Measurements from ENCODE around the gene FETUB. TPM values are rescaled to one million over a fixed set of nuclear protein-coding genes. Genes with fewer than 3 reads are reported as not detected.

Gene FETUB
- total and polyA plus RNA-seq, 2 of the 4 experiments (the other 2 are of a cell fraction), result not detected

DNA sequence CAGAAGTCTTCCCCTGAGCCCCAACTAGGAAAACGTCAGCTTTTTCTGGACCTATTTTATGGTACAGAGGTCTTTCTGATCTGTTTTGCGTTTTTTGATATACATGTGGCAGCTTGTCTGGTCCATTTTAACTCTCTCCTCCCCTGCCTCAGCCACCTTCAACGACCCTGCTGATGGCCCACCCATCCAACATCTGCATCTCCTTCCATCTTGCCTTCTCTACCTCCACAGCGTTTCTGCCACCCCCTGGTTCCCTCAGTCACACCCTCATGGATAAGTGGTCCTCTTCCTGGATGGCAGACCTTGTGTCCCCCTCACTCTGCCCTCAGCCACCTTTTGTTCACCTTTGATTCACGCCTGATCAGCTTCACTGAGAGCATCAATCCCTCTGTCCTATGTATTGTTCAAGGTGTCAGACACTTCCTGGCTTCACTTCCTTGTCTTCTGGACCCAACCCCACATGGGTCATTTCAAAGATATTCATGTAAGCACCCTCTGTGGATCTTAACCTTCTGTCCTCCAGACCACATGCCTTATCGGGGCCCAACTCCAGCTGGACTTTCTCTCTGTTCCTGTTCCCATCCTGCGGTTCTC lies 13.8 kb upstream of the FETUB start:
- Histone ChIP-seq H2BK20ac (ENCODE audit: low read depth, low read length) (no peak overlapping the region), H3K4ac (ENCODE audit: low read depth, low read length) (no peak overlapping the region), H3K36me3 (ENCODE audit: control insufficient read depth, insufficient read depth, low read length) (no peaks in the 10 kb centered on the region), H2BK5ac (ENCODE audit: low read depth, low read length, poor library complexity, severe bottlenecking) (no peak overlapping the region), H3K27me3 (ENCODE audit: control insufficient read depth, insufficient read depth, low read length) (peaks cover 7% of the 10 kb centered on the region), H3K4me2 (ENCODE audit: low read depth, low read length) (no peak overlapping the region), H2BK120ac (ENCODE audit: low read depth, low read length) (no peak overlapping the region), H3K56ac (ENCODE audit: extremely low read depth, insufficient read depth, low read length) (no peak overlapping the region), H3K79me1 (ENCODE audit: low read depth in 1 of 2, low read length in 2 of 2) (no peaks in the 10 kb centered on the region), H3K27ac (ENCODE audit: insufficient read depth, low read length) (no peak overlapping the region), H3K14ac (replicated peaks; ENCODE audit: low read depth, low read length) (no peak overlapping the region), H3K9me3 (ENCODE audit: control insufficient read depth, insufficient read depth, low read length) (no peaks in the 10 kb centered on the region), H3K9ac (ENCODE audit: low read depth, low read length) (no peak overlapping the region), H3K23ac (ENCODE audit: low read depth, low read length) (no peak overlapping the region), H3K9me1 (ENCODE audit: insufficient read depth, low read length) (no peaks in the 10 kb centered on the region), H4K91ac (ENCODE audit: insufficient read depth, low read depth, low read length) (no peak overlapping the region), H3K18ac (ENCODE audit: low read depth, low read length) (no peak overlapping the region), H3K4me3 (ENCODE audit: insufficient read depth, low read depth, low read length) (no peak overlapping the region), H2BK15ac (ENCODE audit: low read depth, low read length) (no peak overlapping the region), H2AFZ (replicated peaks; ENCODE audit: low read length, poor library complexity) (no peak overlapping the region), H4K20me1 (ENCODE audit: insufficient read depth, low read length) (no peaks in the 10 kb centered on the region), H3K4me1 (ENCODE audit: control insufficient read depth, insufficient read depth, low read length) (no peaks in the 10 kb centered on the region), H2AK9ac (replicated peaks; ENCODE audit: low read depth, low read length, poor library complexity) (no peak overlapping the region), H2AK5ac (ENCODE audit: low read depth, low read length) (no peak overlapping the region), H4K5ac (ENCODE audit: low read depth, low read length) (no peak overlapping the region), H4K8ac (ENCODE audit: low read depth in 2 of 2, low read length in 2 of 2) (no peak overlapping the region)
- no peak for ATAC-seq (ENCODE audit: low read depth)
- ChIA-PET CTCF (interaction anchor here (1.7 kb wide), 1 partner anchor 9 kb away, joined by 7 read pairs; no protein-coding TSS in a partner anchor), POLR2A (ENCODE audit: unreplicated experiment) (no interaction called here)
- no TSS peak for BruUV-seq (replicated peaks)
- DNase-seq, result no peak
- TF ChIP-seq CHD1 (IDR thresholded peaks at IDR 0.05; ENCODE audit: low read depth, low read length), result no peak
- TF ChIP-seq CEBPB (IDR thresholded peaks at IDR 0.05; ENCODE audit: low read depth, low read length), result no peak
- no peak for TF ChIP-seq RAD21 (IDR thresholded peaks at IDR 0.05; ENCODE audit: low read length)
- no peak for TF ChIP-seq MAFK (IDR thresholded peaks at IDR 0.05; ENCODE audit: low read depth, low read length)
- TF ChIP-seq FOS (IDR thresholded peaks at IDR 0.05; ENCODE audit: low read depth, low read length), result no peak
- no peak for TF ChIP-seq SMC3 (IDR thresholded peaks at IDR 0.05; ENCODE audit: low read depth, low read length)
- TF ChIP-seq, protein P1, sequence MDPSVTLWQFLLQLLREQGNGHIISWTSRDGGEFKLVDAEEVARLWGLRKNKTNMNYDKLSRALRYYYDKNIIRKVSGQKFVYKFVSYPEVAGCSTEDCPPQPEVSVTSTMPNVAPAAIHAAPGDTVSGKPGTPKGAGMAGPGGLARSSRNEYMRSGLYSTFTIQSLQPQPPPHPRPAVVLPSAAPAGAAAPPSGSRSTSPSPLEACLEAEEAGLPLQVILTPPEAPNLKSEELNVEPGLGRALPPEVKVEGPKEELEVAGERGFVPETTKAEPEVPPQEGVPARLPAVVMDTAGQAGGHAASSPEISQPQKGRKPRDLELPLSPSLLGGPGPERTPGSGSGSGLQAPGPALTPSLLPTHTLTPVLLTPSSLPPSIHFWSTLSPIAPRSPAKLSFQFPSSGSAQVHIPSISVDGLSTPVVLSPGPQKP (IDR thresholded peaks at IDR 0.05; ENCODE audit: borderline replicate concordance, low read depth, low read length), result no peak
- no peak for TF ChIP-seq RCOR1 (IDR thresholded peaks at IDR 0.05; ENCODE audit: insufficient replicate concordance, low read length)
- TF ChIP-seq, protein P2, sequence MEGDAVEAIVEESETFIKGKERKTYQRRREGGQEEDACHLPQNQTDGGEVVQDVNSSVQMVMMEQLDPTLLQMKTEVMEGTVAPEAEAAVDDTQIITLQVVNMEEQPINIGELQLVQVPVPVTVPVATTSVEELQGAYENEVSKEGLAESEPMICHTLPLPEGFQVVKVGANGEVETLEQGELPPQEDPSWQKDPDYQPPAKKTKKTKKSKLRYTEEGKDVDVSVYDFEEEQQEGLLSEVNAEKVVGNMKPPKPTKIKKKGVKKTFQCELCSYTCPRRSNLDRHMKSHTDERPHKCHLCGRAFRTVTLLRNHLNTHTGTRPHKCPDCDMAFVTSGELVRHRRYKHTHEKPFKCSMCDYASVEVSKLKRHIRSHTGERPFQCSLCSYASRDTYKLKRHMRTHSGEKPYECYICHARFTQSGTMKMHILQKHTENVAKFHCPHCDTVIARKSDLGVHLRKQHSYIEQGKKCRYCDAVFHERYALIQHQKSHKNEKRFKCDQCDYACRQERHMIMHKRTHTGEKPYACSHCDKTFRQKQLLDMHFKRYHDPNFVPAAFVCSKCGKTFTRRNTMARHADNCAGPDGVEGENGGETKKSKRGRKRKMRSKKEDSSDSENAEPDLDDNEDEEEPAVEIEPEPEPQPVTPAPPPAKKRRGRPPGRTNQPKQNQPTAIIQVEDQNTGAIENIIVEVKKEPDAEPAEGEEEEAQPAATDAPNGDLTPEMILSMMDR (conservative IDR thresholded peaks at IDR 0.05; ENCODE audit: low read depth, low read length), result no peak
- TF ChIP-seq MXI1 (IDR thresholded peaks at IDR 0.05; ENCODE audit: borderline replicate concordance, low read depth, low read length), result no peak
- TF ChIP-seq NFE2L2 (IDR thresholded peaks at IDR 0.05; ENCODE audit: low read depth, low read length), result no peak
- no peak for TF ChIP-seq RFX5 (IDR thresholded peaks at IDR 0.05; ENCODE audit: low read depth, low read length)
- TF ChIP-seq, protein P3, sequence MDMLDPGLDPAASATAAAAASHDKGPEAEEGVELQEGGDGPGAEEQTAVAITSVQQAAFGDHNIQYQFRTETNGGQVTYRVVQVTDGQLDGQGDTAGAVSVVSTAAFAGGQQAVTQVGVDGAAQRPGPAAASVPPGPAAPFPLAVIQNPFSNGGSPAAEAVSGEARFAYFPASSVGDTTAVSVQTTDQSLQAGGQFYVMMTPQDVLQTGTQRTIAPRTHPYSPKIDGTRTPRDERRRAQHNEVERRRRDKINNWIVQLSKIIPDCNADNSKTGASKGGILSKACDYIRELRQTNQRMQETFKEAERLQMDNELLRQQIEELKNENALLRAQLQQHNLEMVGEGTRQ (IDR thresholded peaks at IDR 0.05; ENCODE audit: low read depth, low read length), result no peak
- no peak for TF ChIP-seq POLR2A (IDR thresholded peaks at IDR 0.05; ENCODE audit: low read depth, low read length)
- no peak for TF ChIP-seq MAZ (IDR thresholded peaks at IDR 0.05; ENCODE audit: borderline replicate concordance, low read depth, low read length)
- no peak for TF ChIP-seq BHLHE40 (IDR thresholded peaks at IDR 0.05; ENCODE audit: low read depth, low read length)
- intact Hi-C loops (cut with micrococcal nuclease) (no loop called here), dilution Hi-C loops (cut with HindIII; ENCODE audit: low sequenced_read_pairs, unreplicated experiment) (no loop called here), in situ Hi-C loops (cut with MboI; ENCODE audit: low sequenced_read_pairs) (no loop called here)
- WGBS, 2 experiments (ENCODE audit: extremely low coverage in 2 of 2, insufficient read length in 1 of 2), result 57% methylated on average over 3 of the region's 7 CpGs; no CpG with 5 or more reads in 1 of the 2 experiments

All from IMR-90 (cell line).